Kidney (tissue), 14 donors: ENCODE results near the gene TMEM126B. TPM values are rescaled to one million over a fixed set of nuclear protein-coding genes. Genes with fewer than 3 reads are reported as not detected.
A peak's percentile ranks its signal among the peaks of the same experiment; 100 is the strongest.
"Not testable (repeated sequence)": the region's sequence is repeated elsewhere in the genome, so short reads cannot be mapped to it uniquely, and the experiment has no call there.

Source experiments
- DNase-seq, 5 donors: peaks; one replicate each; pipeline ENCODE4 v3.0.0-alpha.2; 2013 to 2020
- FAIRE-seq: peaks from 2 replicates; lab custom pipeline; 2012; peaks lifted over from hg19 to GRCh38; lab: Jason Lieb, UNC
- H3K27ac ChIP-seq, 2 donors: one replicate each; pipeline ENCODE4 v1.7.0; 2013; ENCODE audit warnings: low read depth in 2 of 2, low read length in 2 of 2, inconsistent platforms in 1 of 2
- H3K27me3 ChIP-seq: one replicate; pipeline ENCODE4 v1.7.1; 2013; ENCODE audit warnings: low read length, inconsistent platforms; ENCODE audit not compliant: control insufficient read depth, insufficient read depth
- H3K36me3 ChIP-seq, 3 donors: one replicate each; pipeline versions ENCODE4 v1.7.0 to v1.7.1; 2013; ENCODE audit warnings: low read length in 3 of 3, control low read depth in 1 of 3, inconsistent platforms in 1 of 3; ENCODE audit not compliant: insufficient read depth in 3 of 3, control insufficient read depth in 2 of 3
- H3K4me1 ChIP-seq, 3 donors: one replicate each; pipeline versions ENCODE4 v1.7.0 to v1.7.1; 2013; ENCODE audit warnings: low read length in 3 of 3, inconsistent platforms in 1 of 3, low read depth in 1 of 3; ENCODE audit not compliant: control insufficient read depth in 2 of 3, insufficient read depth in 2 of 3
- H3K4me3 ChIP-seq, 3 donors: one replicate each; pipeline versions ENCODE4 v1.7.0 to v1.8.1; 2013; ENCODE audit warnings: low read length in 3 of 3, control low read depth in 1 of 3, inconsistent platforms in 1 of 3
- H3K9ac ChIP-seq, 3 donors: one replicate each; pipeline versions ENCODE4 v1.7.0 to v1.7.1; 2013; ENCODE audit warnings: low read length in 3 of 3, control low read depth in 1 of 3, inconsistent platforms in 1 of 3
- H3K9me3 ChIP-seq, 3 donors: one replicate each; pipeline versions ENCODE4 v1.7.0 to v1.7.1; 2013; ENCODE audit warnings: low read length in 3 of 3, control low read depth in 1 of 3, inconsistent platforms in 1 of 3; ENCODE audit not compliant: control insufficient read depth in 2 of 3, insufficient read depth in 1 of 3
- intact Hi-C: fragments of 100-400 bp; cut with DNase I; formaldehyde crosslinking; loops from one replicate; pipeline ENCODE4 v1.11.1; 2022
- polyA plus RNA-seq: library from polyadenylated mRNA; stranded (reverse); fragments of 350-450 nt; fragmentation: Illumina TruSeq; extraction: RNeasy Lipid Tissue Mini Kit (QIAGEN cat#74804); gene quantifications from one replicate; pipeline ENCODE4 v1.2.3, GENCODE V29; 2014; ENCODE audit warnings: low read depth, low replicate concordance; ENCODE audit not compliant: insufficient read depth
- total RNA-seq: library from RNA; stranded (reverse); fragmentation: NEBNext Ultra II Directional; extraction: Animal tissue kit (Norgen Biotek cat#: 25700); gene quantifications from one replicate; pipeline ENCODE4 v1.2.1, GENCODE V29; 2021
- TF ChIP-seq, protein P1 (sequence below): IDR thresholded peaks from 3 replicates; pipeline ENCODE4 v1.5.1; 2012; ENCODE audit warnings: mild to moderate bottlenecking, moderate library complexity, borderline replicate concordance; ENCODE audit not compliant: insufficient read depth; ENCODE audit errors: extremely low read depth
- donor health status: control.
- donor health status: control.
- donor health status: control.
- donor health status: control.
- donor health status: control.
- donor health status: DM: yes; HTN: yes; CAD: no.
- donor health status: Normal renal cell carcinoma (clear cell type).

Gene TMEM126B
- total and polyA plus RNA-seq, 2 donors from 2014 or later: 51.5 to 54.7 TPM

DNA sequence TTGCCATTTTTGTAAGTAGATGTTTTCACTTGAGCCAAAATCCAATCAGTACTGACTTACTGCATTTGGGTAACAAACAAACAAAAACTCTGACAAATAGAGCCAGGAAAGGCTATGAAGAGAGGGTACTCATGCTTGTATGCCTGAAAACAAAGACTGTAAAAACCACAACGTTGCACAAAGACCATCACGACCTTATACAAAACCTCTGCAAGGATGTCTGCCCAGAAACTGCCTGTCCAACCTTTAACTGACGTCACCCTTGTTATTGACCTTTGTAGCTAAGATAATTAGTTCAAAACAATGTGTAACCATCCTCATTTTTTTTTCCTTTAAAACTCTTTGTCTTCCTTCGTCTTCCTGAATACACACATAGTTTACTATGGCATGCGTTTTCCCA, 37.3 kb downstream of the TMEM126B start:
- H3K27me3 ChIP-seq: no peaks in the 10 kb centered on the region
- peak overlapping the region in 2 of 3 donors; percentile 91 to 96 for H3K4me3 ChIP-seq
- intact Hi-C loops: no loop called here
- DNase-seq (peak in 2 of 5 donors; percentile 22 to 32), FAIRE-seq (no peak)
- no peaks in the 10 kb centered on the region for H3K36me3 ChIP-seq
- peak overlapping the region in 1 of 2 donors; percentile 89 for H3K27ac ChIP-seq
- TF ChIP-seq, protein P1, sequence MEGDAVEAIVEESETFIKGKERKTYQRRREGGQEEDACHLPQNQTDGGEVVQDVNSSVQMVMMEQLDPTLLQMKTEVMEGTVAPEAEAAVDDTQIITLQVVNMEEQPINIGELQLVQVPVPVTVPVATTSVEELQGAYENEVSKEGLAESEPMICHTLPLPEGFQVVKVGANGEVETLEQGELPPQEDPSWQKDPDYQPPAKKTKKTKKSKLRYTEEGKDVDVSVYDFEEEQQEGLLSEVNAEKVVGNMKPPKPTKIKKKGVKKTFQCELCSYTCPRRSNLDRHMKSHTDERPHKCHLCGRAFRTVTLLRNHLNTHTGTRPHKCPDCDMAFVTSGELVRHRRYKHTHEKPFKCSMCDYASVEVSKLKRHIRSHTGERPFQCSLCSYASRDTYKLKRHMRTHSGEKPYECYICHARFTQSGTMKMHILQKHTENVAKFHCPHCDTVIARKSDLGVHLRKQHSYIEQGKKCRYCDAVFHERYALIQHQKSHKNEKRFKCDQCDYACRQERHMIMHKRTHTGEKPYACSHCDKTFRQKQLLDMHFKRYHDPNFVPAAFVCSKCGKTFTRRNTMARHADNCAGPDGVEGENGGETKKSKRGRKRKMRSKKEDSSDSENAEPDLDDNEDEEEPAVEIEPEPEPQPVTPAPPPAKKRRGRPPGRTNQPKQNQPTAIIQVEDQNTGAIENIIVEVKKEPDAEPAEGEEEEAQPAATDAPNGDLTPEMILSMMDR: no peak
- no peak overlapping the region for H3K9ac ChIP-seq
- H3K9me3 ChIP-seq: no peaks in the 10 kb centered on the region
- peaks cover 0 to 11% (median 10%) of the 10 kb centered on the region in 3 donors for H3K4me1 ChIP-seq

DNA sequence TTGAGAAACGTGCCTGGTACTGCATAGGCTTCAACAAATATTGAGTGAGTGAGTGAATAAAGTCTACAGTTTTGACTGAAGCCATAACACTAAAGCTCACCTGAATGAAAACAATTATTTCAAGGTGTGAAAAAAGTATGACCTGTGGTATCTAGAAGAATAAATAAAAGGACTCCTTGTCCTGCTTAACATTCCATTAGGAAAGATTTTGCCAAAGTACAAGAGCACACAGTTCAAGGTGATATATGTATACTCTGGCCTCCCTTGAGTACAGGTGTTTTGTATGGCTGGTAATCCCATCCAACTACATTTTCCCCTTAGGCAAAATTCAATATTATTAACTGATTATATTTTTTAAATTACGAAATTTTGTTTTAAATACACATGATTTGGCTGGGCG, 38.3 kb downstream of the TMEM126B start:
- FAIRE-seq: no peak
- Histone ChIP-seq H3K36me3 (no peaks in the 10 kb centered on the region), H3K27me3 (no peaks in the 10 kb centered on the region), H3K27ac (no peak overlapping the region), H3K4me1 (peaks cover 0 to 10% (median 7%) of the 10 kb centered on the region in 3 donors), H3K9me3 (no peaks in the 10 kb centered on the region), H3K4me3 (no peak overlapping the region), H3K9ac (no peak overlapping the region)
- intact Hi-C loops: no loop called here
- DNase-seq: no peak
- TF ChIP-seq, protein P1: no peak

DNA sequence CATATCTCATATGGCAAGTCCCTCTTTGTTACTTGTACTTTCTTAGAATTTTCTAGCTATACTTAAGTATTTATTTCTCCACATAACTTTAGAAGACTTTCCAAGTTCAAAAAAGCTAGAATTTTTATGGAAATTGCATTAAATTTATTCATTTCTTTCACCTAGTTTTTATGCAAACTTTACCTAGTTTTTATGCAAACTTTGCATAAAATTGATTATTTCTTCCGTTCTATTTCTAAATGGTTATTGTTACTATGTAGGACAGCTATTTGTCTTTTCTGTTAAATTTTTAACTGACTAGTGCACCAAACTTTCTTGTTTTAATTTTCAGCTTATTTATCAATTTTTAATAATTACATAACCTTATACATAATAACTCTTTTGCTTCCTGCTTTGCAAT, 39.8 kb downstream of the TMEM126B start:
- Histone ChIP-seq H3K4me1 (peaks cover 0 to 8% (median 7%) of the 10 kb centered on the region in 3 donors), H3K27ac (no peak overlapping the region), H3K36me3 (no peaks in the 10 kb centered on the region), H3K4me3 (no peak overlapping the region), H3K27me3 (no peaks in the 10 kb centered on the region), H3K9me3 (no peaks in the 10 kb centered on the region), H3K9ac (no peak overlapping the region)
- intact Hi-C loops: no loop called here
- FAIRE-seq (no peak), DNase-seq (no peak)
- TF ChIP-seq, protein P1: no peak

DNA sequence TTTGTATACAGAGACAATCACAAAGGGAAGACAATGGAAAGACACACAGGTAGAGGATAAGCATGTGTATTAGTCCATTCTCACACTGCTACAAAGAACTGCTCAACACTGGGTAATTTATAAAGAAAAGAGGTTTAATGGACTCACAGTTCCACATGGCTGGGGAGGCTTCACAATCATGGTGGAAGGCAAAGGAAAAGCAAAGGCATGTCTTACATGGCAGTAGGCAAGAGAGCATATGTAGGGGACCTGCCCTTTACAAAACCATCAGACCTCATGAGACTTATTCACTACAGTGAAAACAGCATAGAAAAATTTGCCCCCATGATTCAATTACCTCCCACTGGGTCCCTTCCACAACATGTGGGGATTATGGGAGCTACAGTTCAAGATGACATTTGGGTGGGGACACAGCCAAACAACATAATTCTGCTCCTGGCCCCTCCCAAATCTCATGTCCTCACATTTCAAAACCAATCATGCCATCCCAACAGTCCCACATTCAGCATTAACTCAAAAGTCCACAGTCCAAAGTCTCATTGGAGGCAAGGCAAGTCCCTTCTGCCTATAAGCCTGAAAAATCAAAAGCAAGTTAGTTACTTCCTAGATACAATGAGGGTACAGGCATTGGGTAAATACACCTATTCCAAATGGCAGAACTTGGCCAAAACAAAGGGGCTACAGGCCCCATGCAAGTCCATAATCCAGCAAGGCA, 42.7 kb downstream of the TMEM126B start:
- H3K4me3 ChIP-seq, H3K9ac ChIP-seq, H3K27ac ChIP-seq, H3K9me3 ChIP-seq, intact Hi-C loops, FAIRE-seq, H3K4me1 ChIP-seq, DNase-seq, H3K36me3 ChIP-seq, H3K27me3 ChIP-seq: not testable (repeated sequence)
